KOPT-K1 (cell line): ENCODE results near the gene CCSER1.
"Not testable (repeated sequence)": the region's sequence is repeated elsewhere in the genome, so short reads cannot be mapped to it uniquely, and the experiment has no call there.

ENCODE experiments used
- H3K27ac ChIP-seq: fragments of 200-600 bp; sonication (generic); 2 replicates; pipeline ENCODE4 v1.5.1; 2016; ENCODE audit warnings: antibody characterized with exemption, mild to moderate bottlenecking, low read depth, low read length; ENCODE audit not compliant: poor library complexity, severe bottlenecking
- H3K36me3 ChIP-seq: fragments of 200-600 bp; sonication (generic); 2 replicates; pipeline ENCODE4 v1.5.1; 2017; ENCODE audit warnings: antibody characterized with exemption, mild to moderate bottlenecking, low read length, moderate library complexity; ENCODE audit not compliant: insufficient read depth
- H3K9me3 ChIP-seq: fragments of 200-600 bp; sonication (generic); 2 replicates; pipeline ENCODE4 v1.5.1; 2017; ENCODE audit warnings: antibody characterized with exemption, low read length, mild to moderate bottlenecking; ENCODE audit not compliant: insufficient read depth, poor library complexity, severe bottlenecking

Gene CCSER1

GRCh38 chr4:90357117-90357710 lies 230.0 kb downstream of the CCSER1 start:
- H3K27ac ChIP-seq = no peak overlapping the region

GRCh38 chr4:90375081-90375480 lies 247.9 kb downstream of the CCSER1 start:
- no peaks in the 10 kb centered on the region for H3K36me3 ChIP-seq
- H3K27ac ChIP-seq = no peak overlapping the region
- H3K9me3 ChIP-seq = no peaks in the 10 kb centered on the region

More at GRCh38 chr4:90357117-90357710, 230.0 kb downstream of the CCSER1 start:
- no peaks in the 10 kb centered on the region for H3K9me3 ChIP-seq
- H3K36me3 ChIP-seq = no peaks in the 10 kb centered on the region

GRCh38 chr4:90393215-90393614 lies 266.0 kb downstream of the CCSER1 start:
- Histone ChIP-seq H3K27ac (no peak overlapping the region), H3K9me3 (no peaks in the 10 kb centered on the region), H3K36me3 (no peaks in the 10 kb centered on the region)

- Histone ChIP-seq H3K36me3 (no peaks in the 10 kb centered on the region), H3K27ac (no peak overlapping the region), H3K9me3 (no peaks in the 10 kb centered on the region)
Observed at GRCh38 chr4:90403781-90404180, 276.6 kb downstream of the CCSER1 start.

GRCh38 chr4:90407897-90408296 lies 280.7 kb downstream of the CCSER1 start:
- not testable (repeated sequence) for H3K9me3 ChIP-seq, H3K36me3 ChIP-seq, H3K27ac ChIP-seq

GRCh38 chr4:90412786-90413185 lies 285.6 kb downstream of the CCSER1 start:
- H3K27ac ChIP-seq, H3K36me3 ChIP-seq, H3K9me3 ChIP-seq: not testable (repeated sequence)

GRCh38 chr4:90415116-90415515 lies 287.9 kb downstream of the CCSER1 start:
- no peak overlapping the region for H3K27ac ChIP-seq
- H3K9me3 ChIP-seq = no peaks in the 10 kb centered on the region
- no peaks in the 10 kb centered on the region for H3K36me3 ChIP-seq

GRCh38 chr4:90419124-90419711 lies 292.0 kb downstream of the CCSER1 start:
- Histone ChIP-seq H3K27ac (no peak overlapping the region), H3K9me3 (no peaks in the 10 kb centered on the region), H3K36me3 (no peaks in the 10 kb centered on the region)

GRCh38 chr4:90421161-90421560 lies 294.0 kb downstream of the CCSER1 start:
- no peaks in the 10 kb centered on the region for H3K36me3 ChIP-seq
- no peak overlapping the region for H3K27ac ChIP-seq

GRCh38 chr4:90425893-90426292 lies 298.7 kb downstream of the CCSER1 start:
- Histone ChIP-seq H3K27ac (no peak overlapping the region), H3K9me3 (no peaks in the 10 kb centered on the region), H3K36me3 (no peaks in the 10 kb centered on the region)

More at GRCh38 chr4:90421161-90421560, 294.0 kb downstream of the CCSER1 start:
- no peaks in the 10 kb centered on the region for H3K9me3 ChIP-seq

GRCh38 chr4:90438522-90438921 lies 311.3 kb downstream of the CCSER1 start:
- Histone ChIP-seq H3K9me3 (no peaks in the 10 kb centered on the region), H3K36me3 (no peaks in the 10 kb centered on the region), H3K27ac (no peak overlapping the region)

- no peaks in the 10 kb centered on the region for H3K9me3 ChIP-seq
- no peak overlapping the region for H3K27ac ChIP-seq
- no peaks in the 10 kb centered on the region for H3K36me3 ChIP-seq
Observed at GRCh38 chr4:90441770-90442169, 314.6 kb downstream of the CCSER1 start.

- no peaks in the 10 kb centered on the region for H3K9me3 ChIP-seq
- H3K36me3 ChIP-seq = no peaks in the 10 kb centered on the region
- H3K27ac ChIP-seq = no peak overlapping the region
Observed at GRCh38 chr4:90442619-90443018, 315.4 kb downstream of the CCSER1 start.

- Histone ChIP-seq H3K9me3 (no peaks in the 10 kb centered on the region), H3K36me3 (no peaks in the 10 kb centered on the region), H3K27ac (no peak overlapping the region)
Observed at GRCh38 chr4:90443231-90443630, 316.0 kb downstream of the CCSER1 start.

GRCh38 chr4:90444904-90445303 lies 317.7 kb downstream of the CCSER1 start:
- no peaks in the 10 kb centered on the region for H3K36me3 ChIP-seq
- H3K27ac ChIP-seq = no peak overlapping the region
- peaks cover 13% of the 10 kb centered on the region for H3K9me3 ChIP-seq

GRCh38 chr4:90445380-90445779 lies 318.2 kb downstream of the CCSER1 start:
- H3K36me3 ChIP-seq = no peaks in the 10 kb centered on the region
- H3K9me3 ChIP-seq = peaks cover 14% of the 10 kb centered on the region
- H3K27ac ChIP-seq = no peak overlapping the region
